GM12864 (cell line): ENCODE results near the gene PIH1D1.

Experiments
- DNase-seq: peaks from one replicate; pipeline ENCODE4 v3.0.0-alpha.2; 2011; ENCODE audit warnings: low read depth
- H3K4me3 ChIP-seq: 2 replicates; pipeline ENCODE4 v1.5.1; 2011; ENCODE audit warnings: mild to moderate bottlenecking, low read depth, low read length, control low read depth
- TF ChIP-seq, protein P1 (sequence below): IDR thresholded peaks from 2 replicates; pipeline ENCODE4 v1.5.1; 2011; ENCODE audit warnings: low read depth, mild to moderate bottlenecking, moderate library complexity, low read length, control low read depth, inconsistent platforms; ENCODE audit errors: missing control alignments

PIH1D1 gene

DNA sequence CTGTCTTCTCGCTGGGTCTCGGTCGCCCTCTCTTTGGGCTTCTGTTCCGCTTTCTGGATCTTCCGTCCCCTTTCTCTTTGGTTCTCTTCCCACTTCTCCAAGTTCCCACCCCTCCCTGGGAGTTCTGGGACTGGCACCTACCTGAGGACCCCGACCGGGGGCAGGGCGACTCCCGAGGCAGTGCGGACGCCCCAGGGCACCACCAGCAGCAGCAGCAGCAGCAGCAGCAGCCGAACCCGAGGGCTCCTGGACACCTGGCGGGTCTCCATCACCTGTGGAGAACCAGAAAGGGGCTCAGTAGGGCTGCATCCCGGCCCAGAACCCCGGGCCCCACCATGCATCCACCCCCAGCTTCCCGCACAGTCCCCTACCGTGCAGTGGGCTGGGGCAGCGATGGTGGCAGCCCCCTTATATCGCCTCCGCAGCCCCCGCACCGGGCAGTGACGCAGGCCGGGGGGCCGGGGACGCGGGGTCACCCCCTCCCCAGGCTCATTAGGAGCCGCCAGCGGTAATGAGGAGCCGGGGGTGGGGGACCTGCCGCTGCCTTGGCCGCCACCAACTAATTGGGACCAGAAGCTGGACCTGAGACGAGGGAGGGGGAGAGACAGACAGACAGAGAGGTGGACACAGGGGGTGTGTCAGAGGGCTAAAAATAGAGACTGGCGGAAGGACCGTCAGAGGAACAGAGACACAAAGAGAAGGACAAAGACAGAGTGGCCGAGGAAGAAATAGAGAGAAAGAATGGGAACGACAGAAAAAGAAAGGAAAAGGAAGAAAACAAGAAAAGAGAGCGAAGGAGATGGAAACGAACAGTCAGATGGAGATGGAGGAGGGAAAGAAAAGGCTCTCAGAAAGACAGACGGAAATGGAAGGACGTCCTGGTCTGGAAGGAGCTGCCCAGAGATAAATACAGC lies 28.3 kb downstream of the PIH1D1 start, which contains the start of gene PTH2:
Gene PTH2, minus strand, starts transcription at position 371 of the 914 bp plus-strand sequence. Its CDS starts 102 bp downstream, at position 269.
- DNase-seq: no peak
- H3K4me3 ChIP-seq: no peak within 1 kb of the TSS
- TF ChIP-seq, protein P1, sequence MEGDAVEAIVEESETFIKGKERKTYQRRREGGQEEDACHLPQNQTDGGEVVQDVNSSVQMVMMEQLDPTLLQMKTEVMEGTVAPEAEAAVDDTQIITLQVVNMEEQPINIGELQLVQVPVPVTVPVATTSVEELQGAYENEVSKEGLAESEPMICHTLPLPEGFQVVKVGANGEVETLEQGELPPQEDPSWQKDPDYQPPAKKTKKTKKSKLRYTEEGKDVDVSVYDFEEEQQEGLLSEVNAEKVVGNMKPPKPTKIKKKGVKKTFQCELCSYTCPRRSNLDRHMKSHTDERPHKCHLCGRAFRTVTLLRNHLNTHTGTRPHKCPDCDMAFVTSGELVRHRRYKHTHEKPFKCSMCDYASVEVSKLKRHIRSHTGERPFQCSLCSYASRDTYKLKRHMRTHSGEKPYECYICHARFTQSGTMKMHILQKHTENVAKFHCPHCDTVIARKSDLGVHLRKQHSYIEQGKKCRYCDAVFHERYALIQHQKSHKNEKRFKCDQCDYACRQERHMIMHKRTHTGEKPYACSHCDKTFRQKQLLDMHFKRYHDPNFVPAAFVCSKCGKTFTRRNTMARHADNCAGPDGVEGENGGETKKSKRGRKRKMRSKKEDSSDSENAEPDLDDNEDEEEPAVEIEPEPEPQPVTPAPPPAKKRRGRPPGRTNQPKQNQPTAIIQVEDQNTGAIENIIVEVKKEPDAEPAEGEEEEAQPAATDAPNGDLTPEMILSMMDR: no peak

DNA sequence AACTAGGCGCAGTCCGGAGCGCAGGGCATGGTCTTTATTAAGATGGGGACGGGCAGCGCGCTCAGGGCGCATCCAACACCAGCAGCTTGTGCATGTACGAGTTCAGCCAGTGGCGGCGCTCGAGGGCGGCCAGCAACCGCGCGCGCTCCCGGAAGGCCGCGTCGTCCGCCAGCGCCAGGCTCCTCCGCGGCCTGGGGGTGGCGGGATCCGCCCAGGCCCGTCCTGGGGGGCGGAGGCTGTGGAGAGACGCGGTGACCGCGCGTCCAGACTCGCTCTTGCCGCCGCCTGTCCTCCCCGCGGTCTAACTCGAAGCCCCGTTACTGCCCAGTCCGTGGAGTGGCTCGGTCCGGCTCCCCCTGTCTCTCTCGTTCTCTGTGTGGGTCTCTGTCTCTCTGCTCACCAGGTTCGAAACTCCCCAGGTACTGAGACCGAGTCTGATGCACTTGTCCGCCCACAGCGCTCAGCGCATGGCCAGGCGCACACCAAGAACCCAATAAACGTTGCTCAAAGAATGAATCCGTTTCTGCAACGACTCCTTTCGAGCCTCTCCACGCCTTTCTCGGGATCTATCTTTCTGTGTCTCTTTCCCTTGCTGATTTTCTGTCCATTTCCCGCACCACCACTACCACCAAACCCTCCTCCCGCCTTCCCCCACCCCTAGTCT lies 29.1 kb downstream of the PIH1D1 start:
- DNase-seq: no peak
- H3K4me3 ChIP-seq: no peak overlapping the region
- TF ChIP-seq, protein P1: peak; percentile 38

GRCh38 chr19:49421878-49422202 lies 29.8 kb downstream of the PIH1D1 start:
- TF ChIP-seq, protein P1: no peak
- DNase-seq: no peak
- no peak overlapping the region for H3K4me3 ChIP-seq

DNA sequence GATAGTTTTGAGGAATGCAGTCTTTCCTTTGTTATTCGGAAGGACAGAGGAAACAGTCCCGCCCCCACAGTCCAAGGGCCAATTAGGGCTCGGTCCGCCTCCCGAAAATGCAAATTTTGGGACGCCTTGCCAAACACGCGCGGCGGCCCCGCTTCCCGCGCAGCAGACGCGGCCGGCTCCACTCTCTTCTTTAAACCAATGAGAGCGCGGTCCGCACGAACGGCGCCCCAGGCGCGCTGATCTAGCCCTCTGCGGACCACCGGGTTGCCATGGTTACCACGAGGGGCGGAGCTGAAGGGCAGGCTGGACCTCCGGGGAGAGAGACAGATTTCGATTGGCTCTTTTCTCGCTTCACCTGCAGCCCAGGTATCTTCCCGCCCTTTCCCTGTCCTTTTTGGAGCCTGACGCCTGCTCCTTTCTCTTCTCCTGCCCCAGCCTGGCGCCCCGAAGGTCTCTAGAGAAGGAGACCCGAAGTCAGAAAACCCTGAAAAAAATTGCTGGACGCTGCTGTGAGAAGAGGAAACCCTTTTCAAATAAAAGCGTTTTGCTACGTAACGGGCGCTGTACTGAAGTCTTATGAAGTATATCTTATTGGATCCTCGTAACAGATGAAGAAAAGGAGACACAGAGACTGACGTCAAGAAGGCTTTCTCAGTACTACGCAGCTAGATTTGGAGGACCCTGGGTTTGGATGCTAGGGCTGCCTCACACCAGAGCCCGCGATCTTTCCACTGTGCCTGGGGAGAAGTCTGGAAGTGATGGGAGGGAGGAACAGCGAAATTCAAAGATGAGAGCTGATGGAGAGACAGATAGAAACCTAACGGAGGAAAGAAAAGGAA lies 30.4 kb downstream of the PIH1D1 start:
- DNase-seq: no peak
- TF ChIP-seq, protein P1: no peak
- H3K4me3 ChIP-seq: no peak overlapping the region; the same call in 1 of the 2 replicates

GRCh38 chr19:49420227-49420626 lies 31.4 kb downstream of the PIH1D1 start:
- DNase-seq: no peak
- TF ChIP-seq, protein P1: no peak
- H3K4me3 ChIP-seq: no peak overlapping the region

GRCh38 chr19:49419173-49419572 lies 32.4 kb downstream of the PIH1D1 start:
- no peak overlapping the region for H3K4me3 ChIP-seq
- TF ChIP-seq, protein P1: no peak
- no peak for DNase-seq
